PC-9 (cell line): ENCODE measurements around the gene INAFM2. TPM values are rescaled to one million over a fixed set of nuclear protein-coding genes. Genes with fewer than 3 reads are reported as not detected.

ENCODE experiments used
- BruUV-seq: library from RNA; stranded (reverse); fragments of 400-500 nt; replicated peaks from 2 replicates; lab custom pipeline; 2021; lab: Mats Ljungman, UMichigan
- CTCF ChIA-PET: fragments of 300-600 bp; sonication (Branson Sonifier 250); formaldehyde crosslinking; loops from one replicate; lab custom pipeline; 2022; ENCODE audit warnings: antibody characterized with exemption; lab: Charles Lee
- POLR2A ChIA-PET: fragments of 300-600 bp; sonication (Branson Sonifier 250); formaldehyde crosslinking; loops from one replicate; lab custom pipeline; 2022; ENCODE audit warnings: antibody characterized with exemption; ENCODE audit not compliant: unreplicated experiment; lab: Charles Lee
- DNase-seq, 2 experiments: peaks; one replicate each; pipeline versions ENCODE4 v3.0.0 to v3.0.0-alpha.2; 2015 to 2022; ENCODE audit warnings: mixed read lengths in 1 of 2
- H2AFZ ChIP-seq: fragments of 200-600 bp; sonication (generic); 2 replicates; pipeline ENCODE4 v1.8.1; 2017; ENCODE audit warnings: antibody characterized with exemption
- H3F3A ChIP-seq: fragments of 200-600 bp; sonication (generic); 2 replicates; pipeline ENCODE4 v1.8.1; 2017; ENCODE audit warnings: antibody characterized with exemption, mild to moderate bottlenecking, low read depth; ENCODE audit not compliant: insufficient read depth
- H3K27ac ChIP-seq: fragments of 200-600 bp; sonication (generic); 2 replicates; pipeline ENCODE4 v1.6.1; 2016; ENCODE audit warnings: mixed run types
- H3K27me3 ChIP-seq: fragments of 200-600 bp; sonication (generic); 2 replicates; pipeline ENCODE4 v1.6.1; 2016; ENCODE audit warnings: low read depth, mixed run types; ENCODE audit not compliant: insufficient read depth
- H3K36me3 ChIP-seq: fragments of 200-600 bp; sonication (generic); 2 replicates; pipeline ENCODE4 v1.6.1; 2016; ENCODE audit warnings: low read depth, mixed run types
- H3K4me1 ChIP-seq: fragments of 200-600 bp; sonication (generic); replicated peaks from 2 replicates; pipeline ENCODE4 v1.6.1; 2016; ENCODE audit warnings: mixed run types; ENCODE audit not compliant: insufficient read depth
- H3K4me2 ChIP-seq: fragments of 200-600 bp; sonication (generic); 2 replicates; pipeline ENCODE4 v1.6.1; 2017; ENCODE audit warnings: mixed run types
- H3K4me3 ChIP-seq: fragments of 200-600 bp; sonication (generic); 2 replicates; pipeline ENCODE4 v1.6.1; 2016; ENCODE audit warnings: mixed run types
- H3K79me2 ChIP-seq: fragments of 200-600 bp; sonication (generic); 2 replicates; pipeline ENCODE4 v1.6.1; 2017; ENCODE audit warnings: low read depth, mixed run types
- H3K9me2 ChIP-seq: fragments of 200-600 bp; sonication (generic); 2 replicates; pipeline ENCODE4 v1.8.1; 2017; ENCODE audit warnings: mild to moderate bottlenecking; ENCODE audit not compliant: insufficient read depth
- H3K9me3 ChIP-seq: fragments of 200-600 bp; sonication (generic); 2 replicates; pipeline ENCODE4 v1.8.1; 2016; ENCODE audit warnings: low read depth; ENCODE audit not compliant: insufficient read depth
- H4K20me1 ChIP-seq: fragments of 200-600 bp; sonication (generic); 2 replicates; pipeline ENCODE4 v1.8.1; 2017; ENCODE audit not compliant: insufficient read depth
- EZH2 ChIP-seq: fragments of 200-600 bp; sonication (generic); IDR thresholded peaks from 2 replicates; pipeline ENCODE4 v1.8.0; 2017; ENCODE audit warnings: antibody characterized with exemption, low read depth
- intact Hi-C: fragments of 100-400 bp; cut with micrococcal nuclease; formaldehyde crosslinking; loops from one replicate; pipeline ENCODE4 v1.10.0; 2022; ENCODE audit not compliant: unreplicated experiment
- total RNA-seq: library from RNA; stranded (reverse); gene quantifications from 2 replicates; pipeline ENCODE4 v1.2.3, GENCODE V29; 2021
- TF ChIP-seq, protein P1 (sequence below): fragments of 200-600 bp; sonication (generic); conservative IDR thresholded peaks from 2 replicates; pipeline ENCODE4 v1.6.1; 2017; ENCODE audit warnings: mixed run types, antibody characterized with exemption, mild to moderate bottlenecking, moderate library complexity

The INAFM2 gene
- total RNA-seq, 1 experiment from 2014 or later: 2.4 TPM

DNA sequence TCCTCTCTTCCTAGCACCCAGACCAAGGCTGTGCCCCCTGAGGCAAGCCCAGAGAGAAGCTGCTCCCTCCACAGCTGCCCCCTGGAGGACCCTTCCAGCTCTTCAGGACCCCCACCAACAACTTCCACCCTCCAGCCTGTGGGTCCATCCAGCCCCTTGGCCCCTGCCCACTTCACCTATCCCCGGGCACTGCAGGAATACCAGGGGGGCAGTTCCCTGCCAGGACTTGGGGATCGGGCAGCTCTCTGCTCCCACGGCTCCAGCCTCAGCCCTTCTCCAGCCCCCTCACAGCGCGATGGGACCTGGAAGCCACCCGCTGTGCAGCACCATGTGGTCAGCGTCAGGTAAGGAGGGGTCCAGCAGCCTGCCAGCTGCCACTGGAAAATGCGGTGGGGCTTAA, 40.1 kb downstream of the INAFM2 start:
- Histone ChIP-seq H3K4me1 (peaks cover 4% of the 10 kb centered on the region; the same call in 1 of the 2 replicates), H3K36me3 (no peaks in the 10 kb centered on the region), H3K79me2 (no peaks in the 10 kb centered on the region), H4K20me1 (no peaks in the 10 kb centered on the region), H3K4me2 (no peak overlapping the region), H3K4me3 (no peak overlapping the region), H2AFZ (no peak overlapping the region), H3K27ac (no peak overlapping the region), H3K9me2 (no peaks in the 10 kb centered on the region), H3K27me3 (no peaks in the 10 kb centered on the region), H3K9me3 (no peaks in the 10 kb centered on the region), H3F3A (no peaks in the 10 kb centered on the region)
- TF ChIP-seq, protein P1, sequence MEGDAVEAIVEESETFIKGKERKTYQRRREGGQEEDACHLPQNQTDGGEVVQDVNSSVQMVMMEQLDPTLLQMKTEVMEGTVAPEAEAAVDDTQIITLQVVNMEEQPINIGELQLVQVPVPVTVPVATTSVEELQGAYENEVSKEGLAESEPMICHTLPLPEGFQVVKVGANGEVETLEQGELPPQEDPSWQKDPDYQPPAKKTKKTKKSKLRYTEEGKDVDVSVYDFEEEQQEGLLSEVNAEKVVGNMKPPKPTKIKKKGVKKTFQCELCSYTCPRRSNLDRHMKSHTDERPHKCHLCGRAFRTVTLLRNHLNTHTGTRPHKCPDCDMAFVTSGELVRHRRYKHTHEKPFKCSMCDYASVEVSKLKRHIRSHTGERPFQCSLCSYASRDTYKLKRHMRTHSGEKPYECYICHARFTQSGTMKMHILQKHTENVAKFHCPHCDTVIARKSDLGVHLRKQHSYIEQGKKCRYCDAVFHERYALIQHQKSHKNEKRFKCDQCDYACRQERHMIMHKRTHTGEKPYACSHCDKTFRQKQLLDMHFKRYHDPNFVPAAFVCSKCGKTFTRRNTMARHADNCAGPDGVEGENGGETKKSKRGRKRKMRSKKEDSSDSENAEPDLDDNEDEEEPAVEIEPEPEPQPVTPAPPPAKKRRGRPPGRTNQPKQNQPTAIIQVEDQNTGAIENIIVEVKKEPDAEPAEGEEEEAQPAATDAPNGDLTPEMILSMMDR: no peak
- TF ChIP-seq EZH2: no peak
- ChIA-PET CTCF (interaction anchor here (0.6 kb wide), 1 partner anchor 226 kb away, joined by 7 read pairs; no protein-coding TSS in a partner anchor), POLR2A (no interaction called here)
- intact Hi-C loops: no loop called here
- no peak for DNase-seq
- BruUV-seq: no TSS peak

DNA sequence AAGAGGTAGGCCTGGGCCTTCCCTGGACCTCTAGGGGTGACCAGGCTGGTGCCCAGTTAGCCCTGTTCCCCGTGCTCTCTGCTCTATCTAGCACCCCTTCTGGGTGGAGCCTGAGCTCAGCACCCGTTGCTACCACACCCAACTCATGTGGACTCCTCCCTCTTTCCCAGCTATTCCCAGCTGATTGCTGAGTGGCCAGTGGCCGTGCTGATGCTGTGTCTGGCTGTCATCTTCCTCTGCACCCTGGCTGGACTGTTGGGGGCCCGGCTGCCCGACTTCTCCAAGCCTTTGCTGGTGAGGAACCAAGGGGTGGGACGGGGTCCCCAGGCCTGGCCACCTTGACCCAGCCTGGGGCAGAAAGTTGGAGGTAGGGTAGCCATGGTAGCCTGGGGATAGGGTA, 40.8 kb downstream of the INAFM2 start:
- Histone ChIP-seq H3F3A (no peaks in the 10 kb centered on the region), H4K20me1 (no peaks in the 10 kb centered on the region), H3K4me1 (no peaks in the 10 kb centered on the region), H3K4me3 (no peak overlapping the region), H2AFZ (no peak overlapping the region), H3K36me3 (no peaks in the 10 kb centered on the region), H3K4me2 (no peak overlapping the region), H3K79me2 (no peaks in the 10 kb centered on the region), H3K27ac (no peak overlapping the region), H3K27me3 (no peaks in the 10 kb centered on the region), H3K9me3 (no peaks in the 10 kb centered on the region), H3K9me2 (no peaks in the 10 kb centered on the region)
- intact Hi-C loops: no loop called here
- ChIA-PET CTCF (no interaction called here), POLR2A (no interaction called here)
- DNase-seq: no peak
- TF ChIP-seq EZH2: no peak
- TF ChIP-seq, protein P1: no peak
- BruUV-seq: no TSS peak

DNA sequence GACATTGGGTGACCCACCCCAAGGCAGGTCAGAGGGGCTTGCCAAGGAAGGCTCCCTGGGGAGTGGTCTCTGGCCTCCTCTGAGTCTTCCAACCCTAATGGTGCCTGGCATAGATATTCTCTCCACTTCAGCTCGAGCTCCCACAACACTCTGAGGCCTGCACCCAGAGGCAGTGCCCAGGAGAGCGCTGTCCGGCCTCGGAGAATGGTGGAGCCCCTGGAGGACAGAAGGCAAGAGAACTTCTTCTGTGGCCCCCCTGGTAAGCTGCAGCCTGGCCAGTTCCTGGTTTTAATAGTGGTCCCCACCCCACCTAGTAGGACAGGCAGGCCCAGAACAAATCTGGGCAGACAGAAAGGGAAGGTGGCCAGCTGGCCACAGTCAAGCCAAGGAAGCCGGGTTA, 41.5 kb downstream of the INAFM2 start:
- H3K4me3 ChIP-seq: no peak overlapping the region
- DNase-seq: no peak
- H3F3A ChIP-seq: no peaks in the 10 kb centered on the region
- no TSS peak for BruUV-seq
- no peak for TF ChIP-seq EZH2
- TF ChIP-seq, protein P1: no peak
- CTCF ChIA-PET: interaction anchor here (0.8 kb wide), 1 partner anchor 21 kb away, joined by 3 read pairs; no protein-coding TSS in a partner anchor
- H3K27ac ChIP-seq: no peak overlapping the region
- H3K4me1 ChIP-seq: no peaks in the 10 kb centered on the region
- POLR2A ChIA-PET: no interaction called here
- H4K20me1 ChIP-seq: no peaks in the 10 kb centered on the region
- H3K36me3 ChIP-seq: no peaks in the 10 kb centered on the region
- intact Hi-C loops: no loop called here
- H2AFZ ChIP-seq: no peak overlapping the region
- no peaks in the 10 kb centered on the region for H3K9me3 ChIP-seq
- H3K79me2 ChIP-seq: no peaks in the 10 kb centered on the region
- no peaks in the 10 kb centered on the region for H3K9me2 ChIP-seq
- no peak overlapping the region for H3K4me2 ChIP-seq
- H3K27me3 ChIP-seq: no peaks in the 10 kb centered on the region
